ENCODE results near the gene CIC. TPM values are rescaled to one million over a fixed set of nuclear protein-coding genes. Genes with fewer than 3 reads are reported as not detected.

CIC gene
- total and polyA plus RNA-seq, 2 of the 13 experiments (the other 11 are each of a cell fraction or from before 2014, with no cell fraction given) = 5.9 to 8.0 TPM

DNA sequence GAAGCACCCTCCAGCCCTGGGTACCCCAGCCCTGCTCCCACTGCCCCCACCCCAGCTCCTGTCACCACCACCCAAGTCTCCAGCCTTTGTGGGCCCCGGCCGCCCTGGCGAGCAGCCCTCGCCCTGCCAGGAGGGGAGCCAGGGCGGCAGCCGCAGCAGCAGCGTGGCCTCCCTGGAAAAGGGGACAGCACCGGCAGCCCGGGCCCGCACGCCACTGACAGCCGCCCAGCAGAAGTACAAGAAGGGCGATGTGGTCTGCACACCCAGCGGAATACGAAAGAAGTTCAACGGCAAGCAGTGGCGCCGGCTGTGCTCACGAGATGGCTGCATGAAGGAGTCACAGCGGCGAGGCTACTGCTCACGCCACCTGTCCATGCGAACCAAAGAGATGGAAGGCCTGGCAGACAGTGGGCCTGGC, 3.9 kb downstream of the CIC start:
- ChIA-PET CTCF (ENCODE audit: low intra/inter-chr PET ratio, low total read pairs) (no interaction called here), POLR2A (no interaction called here)
- H3K27me3 ChIP-seq (ENCODE audit: control insufficient read depth in 1 of 2, insufficient read depth in 2 of 2, low read length in 2 of 2) = no peaks in the 10 kb centered on the region; a peak in 1 of 5 replicates
- H4K20me1 ChIP-seq (ENCODE audit: insufficient read depth, low read length) = no peaks in the 10 kb centered on the region
- H3K9ac ChIP-seq (ENCODE audit: insufficient read depth, low read depth, low read length) = no peak overlapping the region
- TF ChIP-seq ZNF790 (CRISPR knock-in tag; IDR thresholded peaks at IDR 0.05; ENCODE audit: borderline replicate concordance) (no peak), RBFOX2 (IDR thresholded peaks at IDR 0.05; ENCODE audit: low read depth, low read length) (peak; percentile 36; the same call in 1 of the 2 replicates)
- H3K9me3 ChIP-seq (ENCODE audit: low read length) = no peaks in the 10 kb centered on the region
- FAIRE-seq (no peak), ATAC-seq (no peak), DNase-seq (ENCODE audit: low spot score) (no peak)
- no peak overlapping the region for H3K4me2 ChIP-seq (ENCODE audit: low read depth, low read length)
- no TSS peak for BruUV-seq (replicated peaks)
- intact Hi-C loops (cut with micrococcal nuclease; ENCODE audit: unreplicated experiment) (no loop called here), in situ Hi-C loops (cut with HindIII; ENCODE audit: extremely low pct_ligation_motif_present, low pct_unique_long_range_greater_than_20kb) (no loop called here)
- H3K27ac ChIP-seq (ENCODE audit: extremely low read length, insufficient read depth, low read length) = no peak overlapping the region
- peaks cover 30% of the 10 kb centered on the region for H3K4me1 ChIP-seq (ENCODE audit: insufficient read depth, low read length)
- H3K4me3 ChIP-seq (replicated peaks in 1 of 3; ENCODE audit: insufficient read depth in 1 of 3, low read depth in 2 of 3, low read length in 3 of 3) = no peak overlapping the region
- H3K79me2 ChIP-seq (ENCODE audit: insufficient read depth, low read length) = peaks cover 19% of the 10 kb centered on the region
- H2AFZ ChIP-seq (ENCODE audit: low read length) = no peak overlapping the region
- 97% methylated on average over 19 of the region's 23 CpGs for WGBS (ENCODE audit: low lambda C conversion rate)
- H3K36me3 ChIP-seq (replicated peaks in 1 of 2; ENCODE audit: control insufficient read depth in 1 of 2, insufficient read depth in 2 of 2, low read length in 2 of 2) = peaks cover 5 to 21% of the 10 kb centered on the region in 2 experiments; a peak in 4 of 5 replicates

DNA sequence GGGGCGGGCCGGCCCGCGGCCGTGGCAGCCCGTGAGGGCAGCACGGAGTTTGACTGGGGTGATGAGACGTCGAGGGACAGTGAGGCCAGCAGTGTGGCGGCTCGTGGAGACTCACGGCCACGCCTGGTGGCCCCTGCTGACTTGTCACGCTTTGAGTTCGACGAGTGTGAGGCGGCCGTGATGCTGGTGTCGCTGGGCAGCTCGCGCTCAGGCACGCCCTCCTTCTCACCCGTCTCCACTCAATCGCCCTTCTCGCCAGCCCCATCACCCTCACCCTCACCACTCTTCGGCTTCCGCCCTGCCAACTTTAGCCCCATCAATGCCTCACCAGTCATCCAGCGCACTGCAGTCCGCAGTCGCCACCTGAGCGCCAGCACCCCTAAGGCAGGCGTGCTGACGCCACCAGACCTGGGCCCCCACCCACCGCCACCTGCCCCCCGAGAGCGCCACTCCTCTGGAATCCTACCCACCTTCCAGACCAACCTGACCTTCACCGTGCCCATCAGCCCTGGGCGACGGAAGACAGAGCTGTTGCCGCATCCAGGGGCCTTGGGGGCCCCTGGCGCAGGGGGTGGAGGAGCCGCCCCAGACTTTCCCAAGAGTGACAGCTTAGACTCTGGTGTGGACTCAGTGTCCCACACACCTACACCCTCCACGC, 4.5 kb downstream of the CIC start:
- no peak for FAIRE-seq
- WGBS (ENCODE audit: low lambda C conversion rate) = 98% methylated on average over 32 of the region's 43 CpGs
- peaks cover 35% of the 10 kb centered on the region for H3K4me1 ChIP-seq (ENCODE audit: insufficient read depth, low read length)
- no peak overlapping the region for H2AFZ ChIP-seq (ENCODE audit: low read length)
- in situ Hi-C loops (cut with HindIII; ENCODE audit: extremely low pct_ligation_motif_present, low pct_unique_long_range_greater_than_20kb) = no loop called here
- no peak overlapping the region for H3K9ac ChIP-seq (ENCODE audit: insufficient read depth, low read depth, low read length)
- intact Hi-C loops (cut with micrococcal nuclease; ENCODE audit: unreplicated experiment) = no loop called here
- CTCF ChIA-PET (ENCODE audit: low intra/inter-chr PET ratio, low total read pairs) = no interaction called here
- H3K36me3 ChIP-seq (replicated peaks in 1 of 2; ENCODE audit: control insufficient read depth in 1 of 2, insufficient read depth in 2 of 2, low read length in 2 of 2) = peaks cover 5 to 21% of the 10 kb centered on the region in 2 experiments; a peak in 4 of 5 replicates
- BruUV-seq (replicated peaks) = no TSS peak
- peaks cover 19% of the 10 kb centered on the region for H3K79me2 ChIP-seq (ENCODE audit: insufficient read depth, low read length)
- H3K27ac ChIP-seq (ENCODE audit: extremely low read length, insufficient read depth, low read length) = no peak overlapping the region
- H3K9me3 ChIP-seq (ENCODE audit: low read length) = no peaks in the 10 kb centered on the region
- no peak overlapping the region for H3K4me3 ChIP-seq (replicated peaks in 1 of 3; ENCODE audit: insufficient read depth in 1 of 3, low read depth in 2 of 3, low read length in 3 of 3)
- H4K20me1 ChIP-seq (ENCODE audit: insufficient read depth, low read length) = no peaks in the 10 kb centered on the region
- no peak for DNase-seq (ENCODE audit: low spot score)
- H3K4me2 ChIP-seq (ENCODE audit: low read depth, low read length) = no peak overlapping the region
- no peaks in the 10 kb centered on the region; a peak in 1 of 5 replicates for H3K27me3 ChIP-seq (ENCODE audit: control insufficient read depth in 1 of 2, insufficient read depth in 2 of 2, low read length in 2 of 2)
- POLR2A ChIA-PET = interaction anchor here (1.6 kb wide), 1 partner anchor 27 kb away, joined by 4 read pairs; no protein-coding TSS in a partner anchor
- no peak for ATAC-seq
- no peak for TF ChIP-seq ESRRA (CRISPR knock-in tag; IDR thresholded peaks at IDR 0.05; ENCODE audit: low read depth)
- TF ChIP-seq ZFYVE20 (CRISPR knock-in tag; IDR thresholded peaks at IDR 0.05; ENCODE audit: borderline replicate concordance, low read depth) = no peak
- TF ChIP-seq ZNF761 (CRISPR knock-in tag; conservative IDR thresholded peaks at IDR 0.05) = no peak
- TF ChIP-seq, protein P1, sequence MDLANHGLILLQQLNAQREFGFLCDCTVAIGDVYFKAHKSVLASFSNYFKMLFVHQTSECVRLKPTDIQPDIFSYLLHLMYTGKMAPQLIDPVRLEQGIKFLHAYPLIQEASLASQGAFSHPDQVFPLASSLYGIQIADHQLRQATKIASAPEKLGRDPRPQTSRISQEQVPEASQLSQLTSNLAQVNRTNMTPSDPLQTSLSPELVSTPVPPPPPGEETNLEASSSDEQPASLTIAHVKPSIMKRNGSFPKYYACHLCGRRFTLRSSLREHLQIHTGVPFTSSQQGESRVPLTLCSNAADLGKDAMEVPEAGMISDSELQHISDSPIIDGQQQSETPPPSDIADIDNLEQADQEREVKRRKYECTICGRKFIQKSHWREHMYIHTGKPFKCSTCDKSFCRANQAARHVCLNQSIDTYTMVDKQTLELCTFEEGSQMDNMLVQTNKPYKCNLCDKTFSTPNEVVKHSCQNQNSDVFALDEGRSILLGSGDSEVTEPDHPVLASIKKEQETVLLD (CRISPR knock-in tag; IDR thresholded peaks at IDR 0.05; ENCODE audit: low read depth) = no peak
- no peak for TF ChIP-seq ATF7-NPFF (CRISPR knock-in tag; IDR thresholded peaks at IDR 0.05; ENCODE audit: low read depth)
- no peak for TF ChIP-seq ZNF841 (CRISPR knock-in tag; IDR thresholded peaks at IDR 0.05; ENCODE audit: borderline replicate concordance)
- TF ChIP-seq, protein P2, sequence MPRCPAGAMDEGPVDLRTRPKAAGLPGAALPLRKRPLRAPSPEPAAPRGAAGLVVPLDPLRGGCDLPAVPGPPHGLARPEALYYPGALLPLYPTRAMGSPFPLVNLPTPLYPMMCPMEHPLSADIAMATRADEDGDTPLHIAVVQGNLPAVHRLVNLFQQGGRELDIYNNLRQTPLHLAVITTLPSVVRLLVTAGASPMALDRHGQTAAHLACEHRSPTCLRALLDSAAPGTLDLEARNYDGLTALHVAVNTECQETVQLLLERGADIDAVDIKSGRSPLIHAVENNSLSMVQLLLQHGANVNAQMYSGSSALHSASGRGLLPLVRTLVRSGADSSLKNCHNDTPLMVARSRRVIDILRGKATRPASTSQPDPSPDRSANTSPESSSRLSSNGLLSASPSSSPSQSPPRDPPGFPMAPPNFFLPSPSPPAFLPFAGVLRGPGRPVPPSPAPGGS (CRISPR knock-in tag; IDR thresholded peaks at IDR 0.05) = no peak
- peak; percentile 18; the same call in 1 of the 2 replicates for TF ChIP-seq RBFOX2 (IDR thresholded peaks at IDR 0.05; ENCODE audit: low read depth, low read length)
- no peak for TF ChIP-seq NFIC (IDR thresholded peaks at IDR 0.05; ENCODE audit: low read length)
- TF ChIP-seq, protein P3, sequence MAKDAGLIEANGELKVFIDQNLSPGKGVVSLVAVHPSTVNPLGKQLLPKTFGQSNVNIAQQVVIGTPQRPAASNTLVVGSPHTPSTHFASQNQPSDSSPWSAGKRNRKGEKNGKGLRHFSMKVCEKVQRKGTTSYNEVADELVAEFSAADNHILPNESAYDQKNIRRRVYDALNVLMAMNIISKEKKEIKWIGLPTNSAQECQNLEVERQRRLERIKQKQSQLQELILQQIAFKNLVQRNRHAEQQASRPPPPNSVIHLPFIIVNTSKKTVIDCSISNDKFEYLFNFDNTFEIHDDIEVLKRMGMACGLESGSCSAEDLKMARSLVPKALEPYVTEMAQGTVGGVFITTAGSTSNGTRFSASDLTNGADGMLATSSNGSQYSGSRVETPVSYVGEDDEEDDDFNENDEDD (CRISPR knock-in tag; IDR thresholded peaks at IDR 0.05; ENCODE audit: borderline replicate concordance) = no peak
- no peak for TF ChIP-seq NPAS2 (CRISPR knock-in tag; IDR thresholded peaks at IDR 0.05; ENCODE audit: borderline replicate concordance)
